Ascending aorta (tissue), 2 donors: ENCODE results near the gene PTP4A2. TPM values are rescaled to one million over a fixed set of nuclear protein-coding genes. Genes with fewer than 3 reads are reported as not detected.
"Not testable (repeated sequence)": the region's sequence is repeated elsewhere in the genome, so short reads cannot be mapped to it uniquely, and the experiment has no call there.

Experiments used
- DNase-seq, 2 donors: peaks; one replicate each; pipeline ENCODE4 v3.0.0-alpha.2; 2019; ENCODE audit warnings: low spot score in 2 of 2
- H3K27ac ChIP-seq, 2 donors: fragments of 200-600 bp; sonication (generic); one replicate each; pipeline ENCODE4 v1.5.1; 2016 to 2017; ENCODE audit warnings: mild to moderate bottlenecking in 1 of 2
- H3K27me3 ChIP-seq: fragments of 200-600 bp; sonication (generic); one replicate; pipeline ENCODE4 v1.5.1; 2017
- H3K36me3 ChIP-seq, 2 donors: fragments of 200-600 bp; sonication (generic); one replicate each; pipeline ENCODE4 v1.5.1; 2016
- H3K4me1 ChIP-seq, 2 donors: fragments of 200-600 bp; sonication (generic); one replicate each; pipeline ENCODE4 v1.5.1; 2016 to 2017; ENCODE audit warnings: mild to moderate bottlenecking in 1 of 2
- H3K4me3 ChIP-seq, 2 donors: fragments of 200-600 bp; sonication (generic); one replicate each; pipeline ENCODE4 v1.5.1; 2016 to 2017; ENCODE audit warnings: mild to moderate bottlenecking in 1 of 2
- H3K9me3 ChIP-seq, 2 donors: fragments of 200-600 bp; sonication (generic); one replicate each; pipeline ENCODE4 v1.5.1; 2016
- CTCF ChIP-seq, 3 experiments: fragments of 200-600 bp in 2 of 3; fragments of 450-650 bp in 1 of 3; sonication (generic) in 2 of 3; IDR thresholded peaks; one replicate each; pipeline ENCODE4 v1.5.1; 2016 to 2019; ENCODE audit warnings: antibody characterized with exemption in 3 of 3, mild to moderate bottlenecking in 1 of 3, moderate library complexity in 1 of 3
- intact Hi-C: fragments of 100-400 bp; cut with DNase I; formaldehyde crosslinking; loops from one replicate; pipeline ENCODE4 v1.15.1; 2023
- total RNA-seq: library from RNA; depleted of rRNA; stranded (reverse); fragments of >200 nt; gene quantifications from one replicate; pipeline ENCODE4 v1.1.0, GENCODE V29; 2016

Gene PTP4A2
- total RNA-seq, 1 donor from 2014 or later = 174 TPM

GRCh38 chr1:31930836-31931592 lies 7.2 kb downstream of the PTP4A2 start:
- intact Hi-C loops = no loop called here
- no peaks in the 10 kb centered on the region for H3K27me3 ChIP-seq
- no peaks in the 10 kb centered on the region for H3K9me3 ChIP-seq
- DNase-seq = no peak
- H3K27ac ChIP-seq = peak overlapping the region; percentile 56 to 97
- no peak for TF ChIP-seq CTCF (IDR thresholded peaks at IDR 0.05)
- H3K4me3 ChIP-seq = peak overlapping the region in 1 of 2 donors; percentile 1
- peaks cover 16 to 66% of the 10 kb centered on the region in 2 donors for H3K4me1 ChIP-seq
- H3K36me3 ChIP-seq = no peaks in the 10 kb centered on the region

- Histone ChIP-seq H3K27me3 (no peaks in the 10 kb centered on the region), H3K9me3 (no peaks in the 10 kb centered on the region), H3K36me3 (no peaks in the 10 kb centered on the region), H3K4me1 (peaks cover 15 to 61% of the 10 kb centered on the region in 2 donors), H3K4me3 (no peak overlapping the region), H3K27ac (no peak overlapping the region)
- intact Hi-C loops = no loop called here
- DNase-seq = no peak
- no peak for TF ChIP-seq CTCF (IDR thresholded peaks at IDR 0.05)
Measured at GRCh38 chr1:31927661-31927980, 10.5 kb downstream of the PTP4A2 start.

GRCh38 chr1:31926853-31927660 lies 11.1 kb downstream of the PTP4A2 start:
- intact Hi-C loops = no loop called here
- Histone ChIP-seq H3K4me3 (no peak overlapping the region), H3K9me3 (no peaks in the 10 kb centered on the region), H3K27ac (no peak overlapping the region), H3K4me1 (peaks cover 11 to 61% of the 10 kb centered on the region in 2 donors), H3K27me3 (no peaks in the 10 kb centered on the region), H3K36me3 (no peaks in the 10 kb centered on the region)
- no peak for TF ChIP-seq CTCF (IDR thresholded peaks at IDR 0.05)
- no peak for DNase-seq

GRCh38 chr1:31926252-31926651 lies 11.9 kb downstream of the PTP4A2 start:
- intact Hi-C loops = no loop called here
- TF ChIP-seq CTCF (IDR thresholded peaks at IDR 0.05) = no peak
- Histone ChIP-seq H3K27ac (no peak overlapping the region), H3K4me3 (no peak overlapping the region), H3K4me1 (peaks cover 9 to 60% of the 10 kb centered on the region in 2 donors), H3K27me3 (no peaks in the 10 kb centered on the region), H3K9me3 (no peaks in the 10 kb centered on the region), H3K36me3 (no peaks in the 10 kb centered on the region)
- no peak for DNase-seq

- H3K27me3 ChIP-seq, H3K9me3 ChIP-seq, H3K4me3 ChIP-seq, DNase-seq, intact Hi-C loops, H3K36me3 ChIP-seq, H3K27ac ChIP-seq: not testable (repeated sequence)
- peaks cover 6 to 57% of the 10 kb centered on the region in 2 donors for H3K4me1 ChIP-seq
Measured at GRCh38 chr1:31925824-31926223, 12.3 kb downstream of the PTP4A2 start.

GRCh38 chr1:31924839-31925238 lies 13.3 kb downstream of the PTP4A2 start:
- Histone ChIP-seq H3K4me1 (peaks cover 6 to 56% of the 10 kb centered on the region in 2 donors), H3K4me3 (no peak overlapping the region), H3K36me3 (no peaks in the 10 kb centered on the region), H3K9me3 (no peaks in the 10 kb centered on the region), H3K27me3 (no peaks in the 10 kb centered on the region), H3K27ac (no peak overlapping the region)
- no peak for DNase-seq
- intact Hi-C loops = loop anchor here (5.0 kb wide), 1 partner anchor 32 kb away; no protein-coding TSS in a partner anchor
- no peak for TF ChIP-seq CTCF (IDR thresholded peaks at IDR 0.05)
